ENCODE data around the gene DYNC1H1. TPM values are rescaled to one million over a fixed set of nuclear protein-coding genes. Genes with fewer than 3 reads are reported as not detected.
A peak's percentile ranks its signal among the peaks of the same experiment; 100 is the strongest.

DYNC1H1 gene
- total and polyA plus RNA-seq, 2 experiments from 2014 or later, result 179 to 635 TPM

DNA sequence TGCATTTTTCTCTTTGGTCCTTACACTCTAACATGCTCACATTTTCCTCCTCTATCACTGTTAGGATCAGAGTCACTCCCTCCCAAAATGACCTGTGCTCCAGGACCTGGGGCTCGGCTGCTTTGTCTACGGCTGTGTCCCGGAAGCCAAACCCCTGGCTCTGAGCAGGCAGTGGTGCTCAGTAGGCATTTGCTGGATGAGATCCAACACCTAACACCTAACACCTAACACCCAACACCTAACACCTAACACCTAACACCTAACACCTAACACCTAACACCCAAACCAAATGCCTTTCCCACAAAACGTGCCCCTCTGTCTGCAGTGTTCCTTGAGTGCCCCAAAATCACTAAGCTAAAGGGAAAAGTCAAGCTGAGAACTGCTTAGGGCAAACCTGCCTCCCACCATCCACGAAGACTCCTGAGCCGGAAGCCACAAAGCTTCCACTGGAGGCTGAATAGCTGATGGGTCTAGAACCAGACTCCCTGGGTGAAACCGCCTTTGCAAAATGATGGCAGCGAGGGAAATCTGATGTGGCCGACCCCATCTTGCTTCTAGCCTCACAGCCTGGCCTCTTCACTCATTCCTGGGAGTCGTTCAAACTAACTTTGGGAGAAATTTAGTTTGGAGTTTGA, 93.2 kb downstream of the DYNC1H1 start:
- ATAC-seq (peak; percentile 16; the same call in 1 of the 3 replicates), DNase-seq (ENCODE audit: low spot score) (no peak)
- Histone ChIP-seq H3K79me2 (replicated peaks; ENCODE audit: insufficient read depth) (no peaks in the 10 kb centered on the region), H3K36me3 (ENCODE audit: insufficient read depth) (no peaks in the 10 kb centered on the region), H3K27ac (ENCODE audit: low read depth) (peak overlapping the region; percentile 52; the same call in 1 of the 2 replicates), H3K27me3 (ENCODE audit: insufficient read depth) (no peaks in the 10 kb centered on the region), H2AFZ (peak overlapping the region; percentile 19), H3F3A (replicated peaks; ENCODE audit: low read depth) (peaks cover 21% of the 10 kb centered on the region; the same call in 1 of the 2 replicates), H3K4me1 (ENCODE audit: insufficient read depth) (0 out of 2 replicates have a peak, but pooled peaks cover 2% of the 10 kb centered on the region), H3K4me2 (no peak overlapping the region), H4K20me1 (replicated peaks; ENCODE audit: insufficient read depth) (no peaks in the 10 kb centered on the region; the same call in 1 of the 2 replicates), H3K9me2 (ENCODE audit: insufficient read depth) (no peaks in the 10 kb centered on the region), H3K4me3 (no peak overlapping the region)
- peaks cover 32% of the 10 kb centered on the region for H3K4me1 Mint-ChIP-seq
- H3K9me3 Mint-ChIP-seq, result no peaks in the 10 kb centered on the region
- H3K27me3 Mint-ChIP-seq (ENCODE audit: insufficient read depth, low read depth, poor library complexity), result peaks cover 21% of the 10 kb centered on the region
- H3K4me3 Mint-ChIP-seq, result no peak overlapping the region; the same call in 2 of the 3 replicates
- H3K27ac Mint-ChIP-seq, result peak overlapping the region; percentile 21; the same call in 1 of the 2 replicates
- TF ChIP-seq NANOG (IDR thresholded peaks at IDR 0.05; ENCODE audit: borderline replicate concordance) (no peak), CREB1 (CRISPR knock-in tag; IDR thresholded peaks at IDR 0.05; ENCODE audit: low read depth) (no peak), STAT1 (IDR thresholded peaks at IDR 0.05; ENCODE audit: unreplicated experiment) (no peak), EZH2 (IDR thresholded peaks at IDR 0.05; ENCODE audit: low read depth, unreplicated experiment) (no peak), EZH2phosphoT487 (IDR thresholded peaks at IDR 0.05; ENCODE audit: unreplicated experiment) (no peak), CTCF (conservative IDR thresholded peaks at IDR 0.05; ENCODE audit: low read depth in 2 of 2) (no peak), POLR2AphosphoS5 (IDR thresholded peaks at IDR 0.05; ENCODE audit: low read depth) (no peak), JUNB (IDR thresholded peaks at IDR 0.05; ENCODE audit: unreplicated experiment) (no peak)
- TF ChIP-seq, protein P1, sequence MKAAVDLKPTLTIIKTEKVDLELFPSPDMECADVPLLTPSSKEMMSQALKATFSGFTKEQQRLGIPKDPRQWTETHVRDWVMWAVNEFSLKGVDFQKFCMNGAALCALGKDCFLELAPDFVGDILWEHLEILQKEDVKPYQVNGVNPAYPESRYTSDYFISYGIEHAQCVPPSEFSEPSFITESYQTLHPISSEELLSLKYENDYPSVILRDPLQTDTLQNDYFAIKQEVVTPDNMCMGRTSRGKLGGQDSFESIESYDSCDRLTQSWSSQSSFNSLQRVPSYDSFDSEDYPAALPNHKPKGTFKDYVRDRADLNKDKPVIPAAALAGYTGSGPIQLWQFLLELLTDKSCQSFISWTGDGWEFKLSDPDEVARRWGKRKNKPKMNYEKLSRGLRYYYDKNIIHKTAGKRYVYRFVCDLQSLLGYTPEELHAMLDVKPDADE (IDR thresholded peaks at IDR 0.05), result no peak
- H3K36me3 Mint-ChIP-seq (ENCODE audit: low read depth), result peaks cover 16% of the 10 kb centered on the region

- ATAC-seq (no peak), DNase-seq (ENCODE audit: low spot score) (no peak)
- Mint-ChIP-seq H3K36me3 (ENCODE audit: low read depth) (peaks cover 12% of the 10 kb centered on the region), H3K27ac (no peak overlapping the region), H3K4me1 (peaks cover 32% of the 10 kb centered on the region), H3K27me3 (ENCODE audit: insufficient read depth, low read depth, poor library complexity) (peaks cover 21% of the 10 kb centered on the region), H3K4me3 (no peak overlapping the region), H3K9me3 (no peaks in the 10 kb centered on the region)
- Histone ChIP-seq H3K79me2 (replicated peaks; ENCODE audit: insufficient read depth) (no peaks in the 10 kb centered on the region), H4K20me1 (replicated peaks; ENCODE audit: insufficient read depth) (no peaks in the 10 kb centered on the region; the same call in 1 of the 2 replicates), H3K4me1 (ENCODE audit: insufficient read depth) (0 out of 2 replicates have a peak, but pooled peaks cover 2% of the 10 kb centered on the region), H3K9me2 (ENCODE audit: insufficient read depth) (no peaks in the 10 kb centered on the region), H2AFZ (peak overlapping the region; percentile 19), H3K36me3 (ENCODE audit: insufficient read depth) (no peaks in the 10 kb centered on the region), H3F3A (replicated peaks; ENCODE audit: low read depth) (peaks cover 21% of the 10 kb centered on the region; the same call in 1 of the 2 replicates), H3K27me3 (ENCODE audit: insufficient read depth) (no peaks in the 10 kb centered on the region), H3K27ac (ENCODE audit: low read depth) (0 out of 2 replicates have a peak overlapping the region, but pooled peaks have one; percentile 52), H3K4me3 (no peak overlapping the region), H3K4me2 (no peak overlapping the region)
- TF ChIP-seq ZNF114 (CRISPR knock-in tag; IDR thresholded peaks at IDR 0.05), result no peak
- TF ChIP-seq ZNF462 (CRISPR knock-in tag; IDR thresholded peaks at IDR 0.05), result no peak
- no peak for TF ChIP-seq CREB1 (CRISPR knock-in tag; IDR thresholded peaks at IDR 0.05; ENCODE audit: low read depth)
- TF ChIP-seq NANOG (IDR thresholded peaks at IDR 0.05; ENCODE audit: borderline replicate concordance), result no peak
- no peak for TF ChIP-seq EZH2phosphoT487 (IDR thresholded peaks at IDR 0.05; ENCODE audit: unreplicated experiment)
- no peak for TF ChIP-seq EZH2 (IDR thresholded peaks at IDR 0.05; ENCODE audit: low read depth, unreplicated experiment)
- no peak for TF ChIP-seq JUNB (IDR thresholded peaks at IDR 0.05; ENCODE audit: unreplicated experiment)
Measured at GRCh38 chr14:102058146-102058545, 93.8 kb downstream of the DYNC1H1 start.
